Lower lobe of right lung (tissue), 2 donors: ENCODE measurements around the gene ATP6V1G3. TPM values are rescaled to one million over a fixed set of nuclear protein-coding genes. Genes with fewer than 3 reads are reported as not detected.

ENCODE experiments used
- ATAC-seq, 2 donors: fragments of 200-7000 bp; cut with Tn5 transposase; one replicate each; pipeline ENCODE4 v1.9.1; 2020 to 2022; ENCODE audit warnings: mild to moderate bottlenecking in 2 of 2, moderate library complexity in 2 of 2
- DNase-seq: peaks from one replicate; pipeline ENCODE4 v3.0.0-alpha.2; 2020
- H3K27ac ChIP-seq: fragments of 200-600 bp; one replicate; pipeline ENCODE4 v1.8.0; 2022
- H3K27me3 ChIP-seq: fragments of 200-600 bp; one replicate; pipeline ENCODE4 v1.8.0; 2022; ENCODE audit warnings: low read depth
- H3K36me3 ChIP-seq: fragments of 200-600 bp; one replicate; pipeline ENCODE4 v1.8.0; 2022; ENCODE audit warnings: mild to moderate bottlenecking
- H3K4me1 ChIP-seq: fragments of 200-600 bp; one replicate; pipeline ENCODE4 v1.8.0; 2022
- H3K4me3 ChIP-seq: fragments of 200-600 bp; one replicate; pipeline ENCODE4 v1.8.0; 2022; ENCODE audit warnings: mild to moderate bottlenecking
- H3K9me3 ChIP-seq: fragments of 200-600 bp; one replicate; pipeline ENCODE4 v1.8.0; 2022
- CTCF ChIP-seq: fragments of 200-600 bp; IDR thresholded peaks from one replicate; pipeline ENCODE4 v1.8.0; 2022; ENCODE audit warnings: antibody characterized with exemption, mild to moderate bottlenecking
- intact Hi-C: fragments of 100-400 bp; cut with DNase I; formaldehyde crosslinking; loops from one replicate; pipeline ENCODE4 v1.11.0; 2022
- total RNA-seq: library from RNA; stranded (reverse); fragmentation: NEBNext Ultra II Directional; extraction: Animal tissue kit (Norgen Biotek cat#: 25700); gene quantifications from one replicate; pipeline ENCODE4 v1.2.1, GENCODE V29; 2021
- donor health status: DM: no; HTN: yes; CAD: no; lungs with severe emphysema.

Gene ATP6V1G3
- total RNA-seq, 1 donor from 2014 or later, result not detected

- H3K4me3 ChIP-seq, result no peak overlapping the region
- no peak for DNase-seq
- TF ChIP-seq CTCF, result no peak
- H3K4me1 ChIP-seq, result peaks cover 3% of the 10 kb centered on the region
- intact Hi-C loops, result no loop called here
- ATAC-seq, result no peak
- H3K36me3 ChIP-seq, result no peaks in the 10 kb centered on the region
- H3K27ac ChIP-seq, result no peak overlapping the region
- no peaks in the 10 kb centered on the region for H3K9me3 ChIP-seq
- H3K27me3 ChIP-seq, result no peaks in the 10 kb centered on the region
Observed at GRCh38 chr1:198493329-198493728, 47.2 kb downstream of the ATP6V1G3 start.

GRCh38 chr1:198492872-198493271 lies 47.6 kb downstream of the ATP6V1G3 start:
- H3K9me3 ChIP-seq, result no peaks in the 10 kb centered on the region
- DNase-seq (no peak), ATAC-seq (no peak)
- no peak for TF ChIP-seq CTCF
- intact Hi-C loops, result no loop called here
- no peaks in the 10 kb centered on the region for H3K36me3 ChIP-seq
- no peak overlapping the region for H3K4me3 ChIP-seq
- no peak overlapping the region for H3K27ac ChIP-seq
- H3K4me1 ChIP-seq, result peaks cover 3% of the 10 kb centered on the region
- H3K27me3 ChIP-seq, result no peaks in the 10 kb centered on the region

- no peak overlapping the region for H3K4me3 ChIP-seq
- intact Hi-C loops, result no loop called here
- no peak overlapping the region for H3K27ac ChIP-seq
- DNase-seq (no peak), ATAC-seq (no peak)
- no peak for TF ChIP-seq CTCF
- H3K9me3 ChIP-seq, result no peaks in the 10 kb centered on the region
- H3K27me3 ChIP-seq, result no peaks in the 10 kb centered on the region
- no peaks in the 10 kb centered on the region for H3K36me3 ChIP-seq
- H3K4me1 ChIP-seq, result no peaks in the 10 kb centered on the region
Observed at GRCh38 chr1:198491596-198491995, 48.9 kb downstream of the ATP6V1G3 start.

GRCh38 chr1:198491028-198491427 lies 49.5 kb downstream of the ATP6V1G3 start:
- Histone ChIP-seq H3K36me3 (no peaks in the 10 kb centered on the region), H3K4me1 (no peaks in the 10 kb centered on the region), H3K9me3 (no peaks in the 10 kb centered on the region), H3K27me3 (no peaks in the 10 kb centered on the region), H3K27ac (no peak overlapping the region), H3K4me3 (no peak overlapping the region)
- DNase-seq (no peak), ATAC-seq (no peak)
- intact Hi-C loops, result no loop called here
- no peak for TF ChIP-seq CTCF

- TF ChIP-seq CTCF, result no peak
- Histone ChIP-seq H3K36me3 (no peaks in the 10 kb centered on the region), H3K4me1 (no peaks in the 10 kb centered on the region), H3K27ac (no peak overlapping the region), H3K9me3 (no peaks in the 10 kb centered on the region), H3K27me3 (no peaks in the 10 kb centered on the region), H3K4me3 (no peak overlapping the region)
- ATAC-seq (no peak), DNase-seq (no peak)
- intact Hi-C loops, result no loop called here
Observed at GRCh38 chr1:198490224-198490623, 50.3 kb downstream of the ATP6V1G3 start.

DNA sequence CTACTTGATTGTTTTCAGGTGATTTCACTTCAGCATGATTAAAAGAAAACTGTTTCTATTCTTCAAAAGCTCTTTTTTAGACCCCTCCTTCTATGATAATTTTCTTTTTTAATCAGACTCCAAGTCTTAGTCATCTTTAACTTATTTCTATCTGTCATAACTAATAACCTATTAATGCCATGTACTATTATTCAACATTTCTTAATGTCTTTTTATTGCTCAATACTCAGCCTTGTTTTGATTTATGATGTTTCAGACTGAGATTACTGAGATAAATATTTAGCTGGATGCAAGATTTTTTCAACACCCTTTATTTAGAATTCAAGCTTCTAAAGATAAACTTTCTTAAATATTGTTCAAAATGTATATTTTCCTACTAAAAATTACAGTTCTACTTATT lies 53.6 kb downstream of the ATP6V1G3 start:
- no peak for DNase-seq
- TF ChIP-seq CTCF, result no peak
- intact Hi-C loops, result no loop called here
- Histone ChIP-seq H3K27me3 (no peaks in the 10 kb centered on the region), H3K36me3 (no peaks in the 10 kb centered on the region), H3K4me3 (no peak overlapping the region), H3K9me3 (no peaks in the 10 kb centered on the region), H3K27ac (no peak overlapping the region), H3K4me1 (no peaks in the 10 kb centered on the region)
- ATAC-seq, result no peak
